ENCODE measurements around the gene NTSR2.

Gene NTSR2

GRCh38 chr2:11699686-11700670 lies 30.0 kb upstream of the NTSR2 start:
- DNase-seq (ENCODE audit: low read depth): no peak

- no peak for DNase-seq (ENCODE audit: low read depth)
Measured at GRCh38 chr2:11698009-11698922, 28.3 kb upstream of the NTSR2 start.

DNA sequence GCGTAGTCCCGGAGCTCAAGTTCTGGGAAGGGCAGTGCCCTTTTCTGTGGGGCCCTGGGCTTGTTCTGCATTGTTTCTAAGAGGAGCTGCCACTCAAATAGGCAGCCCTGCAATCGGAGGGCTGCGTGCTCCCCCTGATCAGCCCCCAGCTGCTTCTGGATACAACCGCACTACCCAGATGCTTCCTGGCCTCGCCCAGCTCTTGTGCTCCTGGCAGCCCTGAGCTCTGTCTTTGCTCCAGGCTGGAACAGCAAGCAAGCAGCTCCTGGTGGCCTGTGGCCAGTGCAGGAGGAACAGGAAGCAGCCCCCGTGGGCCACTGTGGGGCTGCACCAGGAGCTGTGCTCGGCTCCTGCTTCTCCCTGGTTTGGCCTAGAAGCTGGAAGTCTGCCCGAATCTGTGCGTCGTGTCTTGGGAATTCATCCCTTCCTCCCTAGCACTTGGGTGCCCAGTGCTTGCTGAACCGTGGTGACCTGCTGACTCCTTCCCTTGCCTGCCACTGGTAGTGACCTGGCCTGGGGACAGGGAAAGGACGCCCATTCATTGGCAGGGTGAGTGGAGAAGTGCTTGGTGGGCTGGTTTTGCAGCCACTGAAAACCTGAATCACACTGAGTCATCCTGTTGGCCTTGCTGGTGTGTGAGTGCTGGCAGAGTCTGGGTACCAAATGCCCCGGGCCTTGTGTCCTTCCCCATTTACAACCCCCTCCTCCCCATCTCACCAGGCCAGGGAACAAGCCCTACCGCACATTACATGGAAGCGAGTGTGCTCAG lies 27.3 kb upstream of the NTSR2 start:
- DNase-seq (ENCODE audit: low read depth): no peak

GRCh38 chr2:11696736-11697102 lies 26.7 kb upstream of the NTSR2 start:
- no peak for DNase-seq (ENCODE audit: low read depth)

GRCh38 chr2:11695576-11695975 lies 25.6 kb upstream of the NTSR2 start:
- DNase-seq (ENCODE audit: low read depth): no peak

- DNase-seq (ENCODE audit: low read depth): no peak
Measured at GRCh38 chr2:11692966-11693521, 23.0 kb upstream of the NTSR2 start.

- no peak for DNase-seq (ENCODE audit: low read depth)
Measured at GRCh38 chr2:11691076-11691660, 21.2 kb upstream of the NTSR2 start.

DNA sequence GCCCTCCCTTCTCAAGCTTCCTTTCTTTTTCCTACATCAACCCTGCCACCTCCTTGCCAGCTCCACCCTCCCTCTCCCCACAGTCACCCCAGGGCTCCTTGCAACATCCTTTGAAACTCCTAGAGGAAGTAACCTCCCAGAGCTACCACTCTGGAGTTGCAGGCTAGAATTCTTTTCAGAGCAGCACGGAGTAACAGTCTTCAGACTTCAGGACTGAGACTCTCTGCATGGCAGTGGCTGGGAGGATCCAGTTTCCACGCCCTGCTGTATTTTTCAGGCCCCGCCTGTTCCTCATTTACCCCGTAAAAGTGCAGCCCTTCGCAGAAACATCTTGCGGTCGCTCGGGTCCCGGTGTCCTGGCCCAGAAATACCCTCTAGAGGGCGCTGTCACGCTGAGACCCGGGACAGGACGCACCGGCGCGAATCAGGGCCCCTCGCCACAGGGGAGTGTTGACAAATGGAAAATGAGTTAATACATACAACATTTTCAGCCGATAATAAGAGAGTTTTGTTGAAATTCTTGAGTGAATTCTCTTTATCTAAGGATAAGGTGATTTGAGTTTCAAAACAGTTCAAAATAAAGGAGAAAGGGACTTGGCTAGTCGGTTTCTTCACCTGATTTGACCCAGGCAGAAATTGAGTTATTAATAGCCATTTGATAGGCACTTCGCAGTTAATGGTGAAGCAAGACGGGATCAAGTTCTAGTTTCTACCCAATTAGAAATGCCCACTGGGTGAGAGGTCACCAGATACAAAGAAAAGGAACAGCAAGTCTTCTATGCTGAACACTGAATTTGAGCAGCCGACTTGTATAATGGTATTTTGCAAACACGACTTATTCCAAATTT lies 18.5 kb upstream of the NTSR2 start:
- no peak for DNase-seq (ENCODE audit: low read depth)

- no peak for DNase-seq (ENCODE audit: low read depth)
Measured at GRCh38 chr2:11687736-11688135, 17.7 kb upstream of the NTSR2 start.

- DNase-seq (ENCODE audit: low read depth): no peak
Measured at GRCh38 chr2:11685906-11686470, 16.0 kb upstream of the NTSR2 start.

DNA sequence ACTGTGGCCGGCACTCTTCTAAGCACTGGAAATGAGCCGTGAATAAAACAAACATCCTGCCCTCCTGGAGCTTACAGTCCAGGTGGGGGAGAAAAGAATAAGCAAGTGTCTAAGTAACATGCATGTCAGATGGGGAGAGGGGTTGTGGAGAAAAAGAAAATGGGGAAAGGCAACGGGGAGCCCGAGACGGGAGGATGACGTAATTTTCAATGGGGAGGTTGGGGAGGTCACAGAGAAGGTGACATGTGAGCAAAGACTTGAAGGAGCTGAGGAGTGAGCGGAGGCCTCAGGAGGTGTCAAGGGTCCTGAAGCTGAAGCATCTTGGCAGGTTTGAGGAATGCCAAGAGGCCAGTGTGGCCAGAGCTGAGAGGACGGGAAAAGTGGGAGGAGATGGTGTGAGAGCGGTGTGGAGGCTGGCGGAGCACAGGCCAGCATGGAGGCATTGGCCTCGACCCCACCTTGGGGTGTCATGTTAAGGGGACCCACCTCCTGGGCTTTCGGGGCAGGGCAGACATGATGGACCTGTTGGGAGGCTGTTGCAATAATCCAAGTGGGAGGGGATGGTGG lies 15.0 kb upstream of the NTSR2 start:
- DNase-seq (ENCODE audit: low read depth): no peak

- DNase-seq (ENCODE audit: low read depth): no peak
Measured at GRCh38 chr2:11683966-11684365, 14.0 kb upstream of the NTSR2 start.

- DNase-seq (ENCODE audit: low read depth): no peak
Measured at GRCh38 chr2:11683476-11683875, 13.5 kb upstream of the NTSR2 start.

- no peak for DNase-seq (ENCODE audit: low read depth)
Measured at GRCh38 chr2:11682590-11682915, 12.6 kb upstream of the NTSR2 start.

DNA sequence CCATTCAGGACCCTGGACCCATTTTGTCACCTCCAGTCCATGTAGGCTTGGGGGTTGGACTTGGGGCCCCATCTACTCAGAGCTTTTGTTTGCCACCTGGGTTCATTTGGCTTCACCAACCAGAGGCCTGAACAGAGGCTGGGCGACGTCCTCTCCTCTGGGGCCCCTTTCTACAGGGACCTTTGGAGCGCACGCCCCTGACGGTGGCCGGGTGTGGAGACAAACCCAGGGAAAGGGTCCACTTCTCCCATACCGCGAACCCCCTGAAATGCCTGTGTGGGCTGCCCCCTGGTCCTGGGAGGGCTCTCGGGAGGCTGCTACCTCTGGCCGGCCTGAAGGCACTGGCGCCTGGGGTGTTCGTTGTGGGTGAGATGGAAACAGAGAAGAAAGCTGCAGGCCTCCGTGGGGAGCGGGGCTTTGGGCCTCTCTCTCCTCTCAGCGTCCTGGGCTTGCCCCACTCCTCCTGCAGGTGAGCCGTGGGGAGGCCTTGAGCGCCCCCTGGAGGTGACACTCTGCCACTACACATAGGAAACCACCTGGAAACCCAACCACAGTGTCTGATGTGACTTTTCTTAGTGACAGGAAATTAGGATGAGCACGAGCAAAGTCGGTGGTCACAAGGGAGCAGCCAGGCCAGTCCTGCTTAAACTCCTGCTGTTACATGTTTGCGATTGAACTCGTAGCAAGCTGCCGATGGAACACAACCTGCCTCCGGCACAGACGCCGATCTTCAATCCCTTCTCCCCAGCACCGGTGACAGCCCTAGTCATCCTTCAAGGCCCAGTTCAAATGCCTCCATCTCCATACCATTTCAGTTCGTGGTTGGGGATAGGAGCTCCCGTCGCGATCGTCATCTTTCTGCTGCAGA lies 12.0 kb upstream of the NTSR2 start:
- DNase-seq (ENCODE audit: low read depth): no peak

DNA sequence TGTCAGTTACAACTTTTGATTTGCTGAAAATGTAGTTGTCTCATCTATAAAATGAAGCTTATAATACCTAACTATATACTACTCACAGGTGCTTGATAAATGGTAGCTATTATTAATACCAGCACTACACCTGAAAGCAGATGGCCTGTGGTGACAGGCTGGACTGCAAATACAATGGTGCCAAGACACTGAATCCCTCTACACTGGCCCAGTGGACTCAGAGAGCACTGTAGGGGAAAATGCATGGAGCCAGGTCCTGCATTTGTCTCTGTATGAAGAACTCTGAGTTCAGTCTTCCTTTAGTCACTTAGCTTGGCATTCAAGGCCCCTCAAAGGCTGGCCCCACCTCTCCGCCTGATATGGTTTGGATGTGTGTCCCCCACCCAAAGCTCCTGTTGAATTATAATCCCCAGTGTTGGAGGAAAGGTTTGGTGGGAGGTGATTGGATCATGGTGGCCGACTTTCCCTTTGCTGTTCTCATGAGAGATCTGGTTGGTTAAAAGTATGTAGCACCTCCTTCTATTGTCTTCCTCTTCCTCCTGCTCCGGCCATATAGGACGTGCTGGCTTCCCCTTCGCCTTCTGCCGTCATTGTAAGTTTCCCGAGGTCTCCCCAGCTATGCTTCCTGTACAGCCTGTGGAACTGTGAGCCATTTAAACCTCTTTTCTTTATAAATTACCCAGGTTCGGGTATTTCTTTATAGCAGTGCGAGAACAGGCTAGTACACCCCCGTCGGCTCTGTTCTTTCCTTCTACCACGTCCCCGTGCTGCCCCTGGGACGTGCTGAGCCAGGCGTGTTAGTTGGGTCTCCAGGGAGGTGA lies 11.1 kb upstream of the NTSR2 start:
- no peak for DNase-seq (ENCODE audit: low read depth)

DNA sequence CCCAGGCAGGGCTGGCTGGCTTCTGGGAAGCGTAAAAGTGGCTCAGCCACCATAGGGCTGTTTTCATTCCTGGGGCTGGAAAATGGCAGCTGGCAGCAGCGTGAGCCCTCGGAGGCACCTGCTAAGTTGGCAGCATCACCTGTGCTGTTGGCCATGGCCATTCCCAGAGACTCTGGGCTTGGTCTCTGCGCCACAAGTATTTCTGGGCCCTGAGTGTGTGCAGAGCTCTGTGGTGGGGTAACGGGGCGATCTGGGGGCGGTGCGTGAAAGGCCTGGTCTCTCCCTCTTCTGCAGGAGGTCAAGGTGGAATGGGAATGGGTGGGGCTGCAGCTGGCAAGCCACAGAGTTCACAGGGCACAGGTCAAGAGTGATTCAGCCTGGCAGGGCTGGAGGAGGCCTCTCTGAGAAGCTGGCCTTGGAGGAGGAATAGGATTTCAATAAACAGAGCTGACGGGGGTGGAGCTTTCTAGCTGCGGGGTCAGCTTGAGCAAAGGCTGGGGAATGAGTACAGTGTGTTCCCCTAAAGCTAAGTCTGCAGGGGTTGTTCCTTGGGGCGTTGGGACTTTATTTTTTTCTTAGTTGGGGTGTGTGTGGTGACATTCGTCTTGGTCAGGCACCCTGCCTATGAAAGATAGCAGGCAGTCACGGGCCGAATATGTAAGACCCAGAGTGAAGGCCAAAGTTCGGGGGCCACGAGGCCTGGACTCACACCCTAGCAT lies 10.3 kb upstream of the NTSR2 start:
- no peak for DNase-seq (ENCODE audit: low read depth)
